Measurements from ENCODE around the gene CCDC126. TPM values are rescaled to one million over a fixed set of nuclear protein-coding genes. Genes with fewer than 3 reads are reported as not detected.

CCDC126 gene
- total and polyA plus RNA-seq, 2 of the 8 experiments (the other 6 are each of a cell fraction or from before 2014, with no cell fraction given), result 1.4 to 5.3 TPM

- TF ChIP-seq CHD7 (IDR thresholded peaks at IDR 0.05; ENCODE audit: insufficient replicate concordance, low read length) (no peak), YY1 (IDR thresholded peaks at IDR 0.05; ENCODE audit: low read depth, low read length) (no peak), RNF2 (IDR thresholded peaks at IDR 0.05; ENCODE audit: borderline replicate concordance, low read depth, low read length, missing control alignments, poor library complexity, severe bottlenecking) (no peak), SP1 (IDR thresholded peaks at IDR 0.05; ENCODE audit: low read depth, low read length) (no peak), RFX5 (IDR thresholded peaks at IDR 0.05; ENCODE audit: borderline replicate concordance, low read depth, low read length) (no peak), PHF8 (conservative IDR thresholded peaks at IDR 0.05; ENCODE audit: low read depth, low read length) (no peak), SIN3A (conservative IDR thresholded peaks at IDR 0.05 in 1 of 2, IDR thresholded peaks at IDR 0.05 in 1 of 2; ENCODE audit: low read depth in 1 of 2, low read length in 2 of 2) (no peak), EP300 (IDR thresholded peaks at IDR 0.05; ENCODE audit: borderline replicate concordance in 1 of 2, low read depth in 2 of 2, low read length in 2 of 2) (no peak), ATF2 (IDR thresholded peaks at IDR 0.05; ENCODE audit: low read length) (no peak)
These were observed 96.0 kb downstream of the CCDC126 start (continued) for GRCh38 chr7:23693224-23693623.
